ENCODE measurements around the gene UBE2E2.

GRCh38 chr3:23343509-23343908, 140.4 kb downstream of the UBE2E2 start:
- TF ChIP-seq CTCF (IDR thresholded peaks at IDR 0.05; ENCODE audit: low read depth, low read length, poor library complexity, severe bottlenecking): no peak
- TF ChIP-seq EZH2phosphoT487 (IDR thresholded peaks at IDR 0.05; ENCODE audit: borderline replicate concordance, low read length): no peak
